ENCODE measurements around the gene WDR91. TPM values are rescaled to one million over a fixed set of nuclear protein-coding genes. Genes with fewer than 3 reads are reported as not detected.

The WDR91 gene
- total and polyA plus RNA-seq, 2 donors (not counting 1 experiment from before 2014, with no cell fraction given) = 6.0 to 27.4 TPM

DNA sequence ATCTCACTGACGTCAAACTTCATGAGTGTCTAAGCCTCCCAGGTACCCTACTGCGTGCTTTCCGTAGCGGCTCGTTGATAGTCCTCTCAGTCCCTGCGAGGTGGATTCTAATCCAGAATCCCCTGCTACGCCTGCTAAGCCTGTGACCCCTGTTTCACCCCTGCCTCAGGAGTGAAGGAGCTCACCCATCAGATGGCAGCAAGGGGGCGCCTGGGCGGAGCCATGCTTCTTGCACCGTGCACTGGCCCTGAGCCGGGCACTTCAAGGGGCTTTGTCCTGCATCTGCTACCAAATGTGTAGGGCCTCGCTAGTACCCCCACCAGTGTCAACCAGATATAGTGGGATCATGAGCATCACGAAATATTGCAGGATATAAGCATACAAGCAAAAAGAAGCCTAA lies 21.4 kb upstream of the WDR91 start:
- Histone ChIP-seq H3K36me3 (ENCODE audit: control insufficient read depth, insufficient read depth, low read length) (no peaks in the 10 kb centered on the region), H2AFZ (ENCODE audit: low read length) (no peak overlapping the region), H3K9me3 (ENCODE audit: control insufficient read depth, insufficient read depth, low read depth, low read length) (no peaks in the 10 kb centered on the region), H3K79me2 (ENCODE audit: control insufficient read depth, insufficient read depth, low read length) (no peaks in the 10 kb centered on the region), H3K27ac (ENCODE audit: insufficient read depth, low read length) (no peak overlapping the region), H3K4me1 (ENCODE audit: control insufficient read depth, extremely low read depth, insufficient read depth, low read length) (no peaks in the 10 kb centered on the region), H4K20me1 (ENCODE audit: control insufficient read depth, extremely low read depth, insufficient read depth, low read length) (no peaks in the 10 kb centered on the region), H3K27me3 (ENCODE audit: control insufficient read depth, insufficient read depth, low read length) (no peaks in the 10 kb centered on the region), H3K4me3 (replicated peaks in 1 of 4; ENCODE audit: control extremely low read depth in 1 of 4, insufficient read depth in 1 of 4, low read depth in 3 of 4, low read length in 4 of 4) (no peak overlapping the region), H3K4me2 (ENCODE audit: extremely low read depth, insufficient read depth, low read length) (no peak overlapping the region), H3K9ac (ENCODE audit: insufficient read depth, low read length) (no peak overlapping the region)
- TF ChIP-seq EZH2 (IDR thresholded peaks at IDR 0.05; ENCODE audit: low read length, missing control alignments) = no peak
- TF ChIP-seq, protein P1, sequence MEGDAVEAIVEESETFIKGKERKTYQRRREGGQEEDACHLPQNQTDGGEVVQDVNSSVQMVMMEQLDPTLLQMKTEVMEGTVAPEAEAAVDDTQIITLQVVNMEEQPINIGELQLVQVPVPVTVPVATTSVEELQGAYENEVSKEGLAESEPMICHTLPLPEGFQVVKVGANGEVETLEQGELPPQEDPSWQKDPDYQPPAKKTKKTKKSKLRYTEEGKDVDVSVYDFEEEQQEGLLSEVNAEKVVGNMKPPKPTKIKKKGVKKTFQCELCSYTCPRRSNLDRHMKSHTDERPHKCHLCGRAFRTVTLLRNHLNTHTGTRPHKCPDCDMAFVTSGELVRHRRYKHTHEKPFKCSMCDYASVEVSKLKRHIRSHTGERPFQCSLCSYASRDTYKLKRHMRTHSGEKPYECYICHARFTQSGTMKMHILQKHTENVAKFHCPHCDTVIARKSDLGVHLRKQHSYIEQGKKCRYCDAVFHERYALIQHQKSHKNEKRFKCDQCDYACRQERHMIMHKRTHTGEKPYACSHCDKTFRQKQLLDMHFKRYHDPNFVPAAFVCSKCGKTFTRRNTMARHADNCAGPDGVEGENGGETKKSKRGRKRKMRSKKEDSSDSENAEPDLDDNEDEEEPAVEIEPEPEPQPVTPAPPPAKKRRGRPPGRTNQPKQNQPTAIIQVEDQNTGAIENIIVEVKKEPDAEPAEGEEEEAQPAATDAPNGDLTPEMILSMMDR (conservative IDR thresholded peaks at IDR 0.05 in 1 of 2, IDR thresholded peaks at IDR 0.05 in 1 of 2; ENCODE audit: low read depth in 1 of 2, low read length in 2 of 2) = peak in 1 of 2 donors; percentile 6
- DNase-seq (ENCODE audit: low read depth in 2 of 2) = no peak

GRCh38 chr7:135232087-135232486 lies 20.8 kb upstream of the WDR91 start:
- H3K4me1 ChIP-seq (ENCODE audit: control insufficient read depth, extremely low read depth, insufficient read depth, low read length) = no peaks in the 10 kb centered on the region
- no peak for DNase-seq (ENCODE audit: low read depth in 2 of 2)
- TF ChIP-seq EZH2 (IDR thresholded peaks at IDR 0.05; ENCODE audit: low read length, missing control alignments) = no peak
- TF ChIP-seq, protein P1 (conservative IDR thresholded peaks at IDR 0.05 in 1 of 2, IDR thresholded peaks at IDR 0.05 in 1 of 2; ENCODE audit: low read depth in 1 of 2, low read length in 2 of 2) = no peak

GRCh38 chr7:135231686-135232085 lies 20.4 kb upstream of the WDR91 start:
- Histone ChIP-seq H2AFZ (ENCODE audit: low read length) (no peak overlapping the region), H3K27me3 (ENCODE audit: control insufficient read depth, insufficient read depth, low read length) (no peaks in the 10 kb centered on the region), H4K20me1 (ENCODE audit: control insufficient read depth, extremely low read depth, insufficient read depth, low read length) (no peaks in the 10 kb centered on the region), H3K79me2 (ENCODE audit: control insufficient read depth, insufficient read depth, low read length) (no peaks in the 10 kb centered on the region), H3K4me3 (replicated peaks in 1 of 4; ENCODE audit: control extremely low read depth in 1 of 4, insufficient read depth in 1 of 4, low read depth in 3 of 4, low read length in 4 of 4) (no peak overlapping the region), H3K27ac (ENCODE audit: insufficient read depth, low read length) (no peak overlapping the region), H3K9ac (ENCODE audit: insufficient read depth, low read length) (no peak overlapping the region), H3K36me3 (ENCODE audit: control insufficient read depth, insufficient read depth, low read length) (no peaks in the 10 kb centered on the region), H3K4me1 (ENCODE audit: control insufficient read depth, extremely low read depth, insufficient read depth, low read length) (no peaks in the 10 kb centered on the region), H3K4me2 (ENCODE audit: extremely low read depth, insufficient read depth, low read length) (no peak overlapping the region), H3K9me3 (ENCODE audit: control insufficient read depth, insufficient read depth, low read depth, low read length) (no peaks in the 10 kb centered on the region)
- DNase-seq (ENCODE audit: low read depth in 2 of 2) = no peak
- TF ChIP-seq, protein P1 (conservative IDR thresholded peaks at IDR 0.05 in 1 of 2, IDR thresholded peaks at IDR 0.05 in 1 of 2; ENCODE audit: low read depth in 1 of 2, low read length in 2 of 2) = no peak
- TF ChIP-seq EZH2 (IDR thresholded peaks at IDR 0.05; ENCODE audit: low read length, missing control alignments) = no peak

More at GRCh38 chr7:135232087-135232486, 20.8 kb upstream of the WDR91 start:
- H3K4me3 ChIP-seq (replicated peaks in 1 of 4; ENCODE audit: control extremely low read depth in 1 of 4, insufficient read depth in 1 of 4, low read depth in 3 of 4, low read length in 4 of 4) = no peak overlapping the region
- no peaks in the 10 kb centered on the region for H3K27me3 ChIP-seq (ENCODE audit: control insufficient read depth, insufficient read depth, low read length)
- H3K27ac ChIP-seq (ENCODE audit: insufficient read depth, low read length) = no peak overlapping the region
- no peaks in the 10 kb centered on the region for H3K36me3 ChIP-seq (ENCODE audit: control insufficient read depth, insufficient read depth, low read length)
- H3K9me3 ChIP-seq (ENCODE audit: control insufficient read depth, insufficient read depth, low read depth, low read length) = no peaks in the 10 kb centered on the region
- H3K79me2 ChIP-seq (ENCODE audit: control insufficient read depth, insufficient read depth, low read length) = no peaks in the 10 kb centered on the region
- no peaks in the 10 kb centered on the region for H4K20me1 ChIP-seq (ENCODE audit: control insufficient read depth, extremely low read depth, insufficient read depth, low read length)
- H2AFZ ChIP-seq (ENCODE audit: low read length) = no peak overlapping the region
- H3K4me2 ChIP-seq (ENCODE audit: extremely low read depth, insufficient read depth, low read length) = no peak overlapping the region
- no peak overlapping the region for H3K9ac ChIP-seq (ENCODE audit: insufficient read depth, low read length)
